ENCODE data around the gene BACE2.
"Not testable (repeated sequence)": the region's sequence is repeated elsewhere in the genome, so short reads cannot be mapped to it uniquely, and the experiment has no call there.

The BACE2 gene

GRCh38 chr21:41307219-41307618 is 139.3 kb downstream of the BACE2 start:
- Mint-ChIP-seq H3K36me3 (ENCODE audit: low read depth) (no peaks in the 10 kb centered on the region), H3K4me1 (no peaks in the 10 kb centered on the region), H3K27me3 (peaks cover 13% of the 10 kb centered on the region), H3K4me3 (no peak overlapping the region), H3K9me3 (no peaks in the 10 kb centered on the region), H3K27ac (no peak overlapping the region)
- no peak for DNase-seq
- ATAC-seq, result no peak

- H3K4me3 Mint-ChIP-seq; ATAC-seq; H3K4me1 Mint-ChIP-seq; H3K9me3 Mint-ChIP-seq; H3K27ac Mint-ChIP-seq; DNase-seq; H3K36me3 Mint-ChIP-seq (ENCODE audit: low read depth): not testable (repeated sequence)
- peaks cover 43% of the 10 kb centered on the region for H3K27me3 Mint-ChIP-seq
Measured at GRCh38 chr21:41313285-41314164, 145.6 kb downstream of the BACE2 start.

- no peak for DNase-seq
- H3K4me3 Mint-ChIP-seq, result no peak overlapping the region
- peaks cover 6% of the 10 kb centered on the region for H3K4me1 Mint-ChIP-seq
- H3K27ac Mint-ChIP-seq, result no peak overlapping the region
- no peak for ATAC-seq
- H3K9me3 Mint-ChIP-seq, result no peaks in the 10 kb centered on the region
- H3K36me3 Mint-ChIP-seq (ENCODE audit: low read depth), result no peaks in the 10 kb centered on the region
- peaks cover 42% of the 10 kb centered on the region for H3K27me3 Mint-ChIP-seq
Measured at GRCh38 chr21:41315726-41316125, 147.8 kb downstream of the BACE2 start.

GRCh38 chr21:41316200-41317062 is 148.5 kb downstream of the BACE2 start, which contains the start of gene FAM3B:
Gene FAM3B, plus strand, starts transcription at chr21:41316801. Its CDS starts 79 bp downstream, at chr21:41316880.
- Mint-ChIP-seq H3K36me3 (ENCODE audit: low read depth) (no peaks in the 10 kb centered on the region), H3K4me3 (no peak within 1 kb of the TSS), H3K27me3 (peaks cover 42% of the 10 kb centered on the region), H3K27ac (no peak within 1 kb of the TSS), H3K4me1 (peaks cover 10% of the 10 kb centered on the region), H3K9me3 (no peaks in the 10 kb centered on the region)
- ATAC-seq (no peak), DNase-seq (no peak)

GRCh38 chr21:41317063-41317392 is 149.1 kb downstream of the BACE2 start:
- H3K4me1 Mint-ChIP-seq, result peaks cover 15% of the 10 kb centered on the region
- DNase-seq (no peak), ATAC-seq (no peak)
- no peaks in the 10 kb centered on the region for H3K36me3 Mint-ChIP-seq (ENCODE audit: low read depth)
- no peak overlapping the region for H3K4me3 Mint-ChIP-seq
- no peaks in the 10 kb centered on the region for H3K9me3 Mint-ChIP-seq
- H3K27ac Mint-ChIP-seq, result no peak overlapping the region
- peaks cover 39% of the 10 kb centered on the region for H3K27me3 Mint-ChIP-seq

GRCh38 chr21:41317458-41317857 is 149.5 kb downstream of the BACE2 start:
- peaks cover 15% of the 10 kb centered on the region for H3K4me1 Mint-ChIP-seq
- H3K27ac Mint-ChIP-seq, result no peak overlapping the region
- peaks cover 39% of the 10 kb centered on the region for H3K27me3 Mint-ChIP-seq
- DNase-seq, result no peak
- ATAC-seq, result no peak
- H3K9me3 Mint-ChIP-seq, result no peaks in the 10 kb centered on the region
- no peaks in the 10 kb centered on the region for H3K36me3 Mint-ChIP-seq (ENCODE audit: low read depth)
- no peak overlapping the region for H3K4me3 Mint-ChIP-seq

- no peaks in the 10 kb centered on the region for H3K9me3 Mint-ChIP-seq
- no peak overlapping the region for H3K27ac Mint-ChIP-seq
- H3K36me3 Mint-ChIP-seq (ENCODE audit: low read depth), result no peaks in the 10 kb centered on the region
- H3K4me1 Mint-ChIP-seq, result peaks cover 15% of the 10 kb centered on the region
- no peak overlapping the region for H3K4me3 Mint-ChIP-seq
- H3K27me3 Mint-ChIP-seq, result peaks cover 37% of the 10 kb centered on the region
- ATAC-seq (no peak), DNase-seq (no peak)
Measured at GRCh38 chr21:41318218-41318617, 150.3 kb downstream of the BACE2 start.

GRCh38 chr21:41319273-41319672 is 151.3 kb downstream of the BACE2 start:
- H3K27ac Mint-ChIP-seq, result no peak overlapping the region
- H3K4me3 Mint-ChIP-seq, result no peak overlapping the region
- DNase-seq, result no peak
- peaks cover 37% of the 10 kb centered on the region for H3K27me3 Mint-ChIP-seq
- no peak for ATAC-seq
- H3K36me3 Mint-ChIP-seq (ENCODE audit: low read depth), result no peaks in the 10 kb centered on the region
- H3K4me1 Mint-ChIP-seq, result peaks cover 15% of the 10 kb centered on the region
- H3K9me3 Mint-ChIP-seq, result no peaks in the 10 kb centered on the region

- Mint-ChIP-seq H3K9me3 (no peaks in the 10 kb centered on the region), H3K36me3 (ENCODE audit: low read depth) (no peaks in the 10 kb centered on the region), H3K4me3 (no peak overlapping the region), H3K27me3 (peaks cover 18% of the 10 kb centered on the region), H3K4me1 (peaks cover 12% of the 10 kb centered on the region), H3K27ac (no peak overlapping the region)
- ATAC-seq (peak; percentile 50), DNase-seq (peak; percentile 15)
Measured at GRCh38 chr21:41321211-41321907, 153.4 kb downstream of the BACE2 start.

- H3K4me3 Mint-ChIP-seq, result no peak overlapping the region
- no peak for DNase-seq
- ATAC-seq, result no peak
- H3K27me3 Mint-ChIP-seq, result peaks cover 16% of the 10 kb centered on the region
- peaks cover 12% of the 10 kb centered on the region for H3K4me1 Mint-ChIP-seq
- no peaks in the 10 kb centered on the region for H3K9me3 Mint-ChIP-seq
- no peak overlapping the region for H3K27ac Mint-ChIP-seq
- H3K36me3 Mint-ChIP-seq (ENCODE audit: low read depth), result no peaks in the 10 kb centered on the region
Measured at GRCh38 chr21:41321908-41322495, 154.0 kb downstream of the BACE2 start.

- H3K27ac Mint-ChIP-seq, result no peak overlapping the region
- DNase-seq (no peak), ATAC-seq (no peak)
- H3K27me3 Mint-ChIP-seq, result peaks cover 9% of the 10 kb centered on the region
- no peaks in the 10 kb centered on the region for H3K9me3 Mint-ChIP-seq
- no peak overlapping the region for H3K4me3 Mint-ChIP-seq
- no peaks in the 10 kb centered on the region for H3K36me3 Mint-ChIP-seq (ENCODE audit: low read depth)
- peaks cover 8% of the 10 kb centered on the region for H3K4me1 Mint-ChIP-seq
Measured at GRCh38 chr21:41322496-41323382, 154.8 kb downstream of the BACE2 start.

- Mint-ChIP-seq H3K4me3 (no peak overlapping the region), H3K27me3 (no peaks in the 10 kb centered on the region), H3K36me3 (ENCODE audit: low read depth) (no peaks in the 10 kb centered on the region), H3K27ac (no peak overlapping the region), H3K9me3 (no peaks in the 10 kb centered on the region), H3K4me1 (peaks cover 8% of the 10 kb centered on the region)
- ATAC-seq (no peak), DNase-seq (no peak)
Measured at GRCh38 chr21:41325138-41325912, 157.4 kb downstream of the BACE2 start.
